ENCODE measurements around the gene KLHL30.
"Not testable (repeated sequence)": the region's sequence is repeated elsewhere in the genome, so short reads cannot be mapped to it uniquely, and the experiment has no call there.

Gene KLHL30

DNA sequence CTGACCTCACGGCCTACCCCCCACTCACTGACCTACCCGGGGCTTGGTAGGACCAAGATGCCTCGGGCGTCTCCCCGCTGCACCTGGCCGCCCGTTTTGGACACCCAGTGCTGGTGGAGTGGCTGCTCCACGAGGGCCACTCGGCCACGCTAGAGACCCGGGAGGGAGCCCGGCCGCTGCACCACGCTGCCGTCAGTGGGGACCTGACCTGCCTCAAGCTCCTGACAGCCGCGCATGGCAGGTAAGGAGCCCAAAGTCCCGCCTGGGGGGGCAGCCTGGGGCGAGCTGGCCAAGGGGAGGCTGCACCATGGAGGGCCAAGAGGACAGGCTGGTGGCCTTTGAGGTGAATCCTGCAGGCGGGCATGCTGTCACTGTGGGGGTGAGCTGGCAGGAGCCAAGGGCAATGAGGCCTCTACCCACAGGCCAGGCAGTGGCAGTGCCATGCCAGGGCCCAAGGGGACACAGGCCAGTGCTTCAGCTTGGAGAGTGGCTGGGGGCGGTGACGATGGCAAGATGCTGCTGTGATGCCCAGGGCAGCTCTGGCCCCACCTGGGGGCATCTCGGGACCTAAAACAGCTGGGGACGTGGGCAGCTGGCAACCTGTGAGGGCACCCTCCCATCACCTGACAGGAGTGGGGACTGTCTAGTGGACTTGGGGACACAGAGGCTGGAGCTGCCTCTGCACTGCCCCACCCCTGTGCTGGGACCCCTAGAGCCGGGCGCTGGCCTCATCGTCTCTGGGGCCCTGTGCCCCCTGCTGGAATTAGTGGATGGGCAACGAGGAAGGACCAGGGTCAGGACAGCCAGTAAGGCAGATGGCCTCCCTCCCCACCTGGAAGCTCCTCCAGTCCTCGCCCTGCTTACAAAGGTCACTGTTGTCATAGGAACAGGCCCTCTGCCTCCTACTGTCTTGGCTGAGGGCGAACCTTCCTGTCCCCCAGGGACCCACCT lies 36.3 kb upstream of the KLHL30 start:
- DNase-seq (ENCODE audit: low spot score) = no peak

DNA sequence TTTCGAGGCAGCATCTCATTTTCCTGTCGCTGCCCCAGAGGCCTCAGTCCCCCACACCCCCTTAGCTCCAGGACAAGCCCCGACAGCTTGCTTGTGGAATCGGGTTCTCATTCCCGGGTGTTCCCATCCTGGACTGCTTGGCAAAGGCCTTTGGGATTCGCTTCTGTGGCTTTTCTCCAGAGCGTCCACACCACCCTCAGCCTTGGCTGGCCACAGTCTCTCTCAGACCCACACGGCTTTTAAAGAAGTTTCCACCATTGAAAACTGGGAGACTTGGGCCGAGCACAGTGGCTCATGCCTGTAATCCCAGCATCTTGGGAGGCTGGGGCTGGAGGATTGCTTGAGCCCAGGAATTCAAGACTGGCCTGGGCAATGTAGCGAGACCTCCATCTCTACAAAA lies 35.6 kb upstream of the KLHL30 start:
- no peak for DNase-seq (ENCODE audit: low spot score)

DNA sequence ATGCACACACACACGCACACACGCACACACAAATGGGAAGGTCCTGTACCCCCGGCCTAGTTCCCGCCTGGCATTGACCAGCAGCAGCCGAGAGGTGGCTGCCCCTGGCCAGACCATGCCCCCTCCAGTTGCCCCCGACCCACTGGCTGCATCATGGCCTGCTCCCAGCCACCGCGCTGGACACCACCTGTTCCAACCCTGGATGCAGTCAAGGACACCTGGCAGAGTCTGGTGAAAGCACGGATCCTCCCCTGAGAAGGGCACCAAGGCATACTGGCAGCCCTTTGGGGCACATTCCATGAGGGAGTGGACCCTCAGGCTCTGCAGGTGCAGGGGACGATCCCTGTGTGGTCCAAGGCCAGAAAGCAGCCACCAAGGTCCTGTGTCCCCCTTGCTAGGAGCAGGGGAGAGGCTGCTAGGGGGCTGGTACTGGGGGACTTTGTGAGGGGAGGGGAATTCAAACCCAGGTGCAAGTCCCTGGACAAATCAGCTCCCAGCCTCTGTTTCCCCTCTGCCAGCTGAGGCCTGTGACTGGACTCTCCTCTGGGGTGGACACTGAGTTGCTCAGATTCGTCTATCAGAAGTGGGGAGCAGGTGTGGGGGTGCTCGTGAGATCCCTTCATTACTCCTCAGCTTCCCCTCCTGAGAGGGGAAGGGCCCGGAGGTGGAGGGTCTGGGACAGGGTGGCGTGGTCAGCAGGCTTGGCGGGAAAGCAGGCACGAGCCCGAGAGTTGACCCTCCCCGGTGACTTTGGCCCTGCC lies 34.8 kb upstream of the KLHL30 start:
- no peak for DNase-seq (ENCODE audit: low spot score)

DNA sequence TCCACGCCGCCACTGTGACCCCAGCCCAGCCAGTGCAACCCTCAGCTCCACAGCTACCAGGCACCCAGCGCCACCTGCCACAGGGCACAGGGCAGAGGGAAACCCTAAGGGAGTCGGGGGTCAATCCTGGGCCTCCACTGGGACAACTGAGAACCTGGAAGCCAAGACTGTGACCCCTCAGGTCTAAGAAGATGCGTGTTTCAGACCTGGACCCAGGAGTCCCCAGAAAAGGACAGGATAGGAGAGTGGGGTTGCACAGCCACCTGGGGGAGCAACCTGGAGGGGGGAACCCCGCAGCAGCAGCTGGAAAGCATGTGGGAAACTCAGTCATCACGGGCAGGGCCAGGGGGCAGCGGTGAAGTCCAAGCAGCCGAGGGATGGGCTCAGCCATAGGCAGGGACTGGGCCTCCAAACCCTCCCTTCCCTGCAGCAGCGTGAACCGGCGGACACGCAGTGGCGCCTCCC lies 34.2 kb upstream of the KLHL30 start:
- no peak for DNase-seq (ENCODE audit: low spot score)

DNA sequence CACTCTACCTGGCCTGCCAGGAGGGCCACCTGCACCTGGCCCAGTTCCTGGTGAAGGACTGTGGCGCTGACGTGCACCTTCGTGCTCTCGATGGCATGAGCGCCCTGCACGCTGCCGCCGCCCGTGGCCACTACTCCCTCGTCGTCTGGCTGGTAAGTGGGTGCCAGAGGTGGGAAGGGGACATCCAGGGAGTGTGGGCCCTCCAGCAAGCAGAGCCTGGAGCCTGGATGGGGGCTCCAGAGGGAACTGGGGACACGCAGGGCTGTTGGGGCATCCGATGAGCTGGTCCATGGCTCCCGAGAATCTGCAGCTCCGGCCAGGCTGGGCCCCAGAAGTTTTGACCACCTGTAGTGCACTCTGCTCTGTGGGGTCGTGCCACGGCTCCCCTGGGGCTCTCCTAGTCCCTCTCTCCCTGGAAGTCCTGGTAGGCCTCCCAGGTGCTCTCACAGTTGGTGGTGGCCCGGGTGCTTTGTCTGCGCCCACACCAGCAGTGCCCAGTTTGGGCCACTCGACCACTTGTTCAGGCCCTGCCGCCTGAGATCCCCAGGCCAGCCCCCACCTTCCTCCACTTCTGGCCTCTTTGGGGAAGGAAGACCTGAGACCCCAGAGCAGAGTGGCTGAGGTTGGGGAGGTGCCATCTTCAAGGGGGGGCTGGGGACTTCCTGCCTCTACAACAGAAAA lies 33.6 kb upstream of the KLHL30 start:
- no peak for DNase-seq (ENCODE audit: low spot score)

DNA sequence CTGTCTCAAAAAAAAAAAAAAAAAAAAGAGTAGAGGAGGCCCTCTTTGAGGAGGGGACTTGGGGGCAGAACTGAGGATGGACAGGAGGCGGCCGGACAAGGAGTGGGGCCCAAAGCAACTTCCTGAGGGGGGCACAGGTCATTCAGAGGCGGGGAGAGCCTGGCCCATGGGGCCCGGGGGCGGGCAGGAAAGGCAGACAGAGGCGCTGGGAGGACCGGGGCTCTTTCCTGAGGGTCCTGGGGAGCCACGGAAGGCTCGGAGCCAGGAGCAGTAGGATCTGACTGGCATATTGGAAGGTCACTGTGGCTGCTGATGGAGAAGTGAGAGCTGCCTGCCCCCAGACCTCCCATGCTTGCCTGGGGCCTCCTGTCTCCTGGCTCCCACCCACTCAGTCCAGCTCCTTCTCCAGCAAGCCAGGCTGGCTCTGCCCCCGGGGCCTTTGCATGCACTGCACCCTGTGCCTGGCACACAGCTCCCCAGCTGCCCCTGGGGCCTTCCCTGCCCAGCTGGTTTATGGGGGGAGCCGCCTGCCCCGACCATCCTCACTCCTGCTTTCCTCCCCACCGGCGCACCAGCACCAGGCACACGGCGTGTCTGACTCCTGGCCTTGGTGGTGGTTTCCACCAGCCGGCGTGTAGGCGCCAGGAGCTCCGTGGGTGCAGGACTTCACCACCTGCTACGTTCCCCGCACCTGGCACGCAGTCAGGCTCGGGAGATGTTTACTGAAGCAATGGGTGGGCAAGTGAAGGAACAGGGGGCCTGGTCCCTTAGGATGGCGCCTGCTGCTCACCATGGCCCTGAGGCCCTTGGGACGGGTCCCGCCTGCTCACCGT lies 32.7 kb upstream of the KLHL30 start:
- no peak for DNase-seq (ENCODE audit: low spot score)

DNA sequence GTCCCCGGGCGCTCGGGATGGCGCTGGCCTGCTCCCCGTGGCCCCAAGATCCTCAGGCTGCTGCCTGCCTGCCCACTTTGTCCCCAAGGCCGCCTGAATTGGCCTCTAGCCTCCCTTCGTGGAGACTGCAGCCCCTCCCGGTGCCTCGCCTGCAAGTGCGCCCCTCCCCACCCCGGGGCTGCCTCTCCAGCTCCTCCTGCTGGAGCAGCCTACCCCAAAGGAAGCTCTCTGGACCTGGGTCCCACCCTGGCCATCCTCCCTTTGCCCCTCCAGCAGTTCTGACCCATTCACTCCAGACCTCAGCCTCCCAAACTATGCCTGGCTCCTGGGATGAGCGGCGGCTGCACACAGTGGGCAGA lies 32.1 kb upstream of the KLHL30 start:
- DNase-seq (ENCODE audit: low spot score) = no peak

DNA sequence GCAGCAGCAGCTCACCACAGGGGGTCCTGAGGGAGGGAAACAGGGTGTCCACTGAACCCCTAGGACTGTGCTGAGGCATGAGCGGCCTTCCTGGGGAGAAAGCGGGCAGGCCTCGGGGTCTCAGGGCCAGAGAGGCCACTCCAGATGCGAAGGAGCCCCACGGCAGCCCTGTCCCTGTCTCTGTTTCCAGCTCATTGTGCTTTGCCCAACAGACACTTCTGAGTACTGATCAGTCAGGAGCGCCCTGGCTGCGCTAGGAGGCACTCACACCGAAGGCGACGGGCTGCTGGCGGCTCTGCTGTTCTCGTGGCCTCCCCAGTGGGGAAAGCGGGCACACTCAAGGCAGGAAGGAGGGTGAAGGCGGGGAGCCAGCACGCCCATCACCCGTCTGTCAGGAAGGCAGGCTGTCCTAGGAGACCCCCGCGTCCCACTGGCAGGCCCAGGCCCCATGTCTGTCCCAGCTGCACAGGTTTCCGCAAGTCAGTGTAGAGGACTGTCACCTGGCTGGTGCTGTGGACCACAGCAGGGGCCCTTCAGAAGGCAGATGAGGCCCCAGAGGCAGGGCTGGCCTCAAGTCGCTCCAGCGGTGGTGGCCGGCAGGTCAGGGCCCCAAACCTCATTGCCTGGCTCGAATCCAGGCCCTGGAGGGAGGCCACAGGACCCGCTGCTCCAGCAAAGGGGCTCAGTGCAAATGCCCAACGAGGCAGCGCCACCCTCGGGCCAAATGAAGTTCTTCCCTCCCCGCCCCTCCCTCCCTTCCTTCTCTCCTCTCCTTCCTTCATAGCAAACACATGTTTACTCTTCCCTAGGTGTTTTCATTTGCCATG lies 31.6 kb upstream of the KLHL30 start:
- no peak for DNase-seq (ENCODE audit: low spot score)

DNA sequence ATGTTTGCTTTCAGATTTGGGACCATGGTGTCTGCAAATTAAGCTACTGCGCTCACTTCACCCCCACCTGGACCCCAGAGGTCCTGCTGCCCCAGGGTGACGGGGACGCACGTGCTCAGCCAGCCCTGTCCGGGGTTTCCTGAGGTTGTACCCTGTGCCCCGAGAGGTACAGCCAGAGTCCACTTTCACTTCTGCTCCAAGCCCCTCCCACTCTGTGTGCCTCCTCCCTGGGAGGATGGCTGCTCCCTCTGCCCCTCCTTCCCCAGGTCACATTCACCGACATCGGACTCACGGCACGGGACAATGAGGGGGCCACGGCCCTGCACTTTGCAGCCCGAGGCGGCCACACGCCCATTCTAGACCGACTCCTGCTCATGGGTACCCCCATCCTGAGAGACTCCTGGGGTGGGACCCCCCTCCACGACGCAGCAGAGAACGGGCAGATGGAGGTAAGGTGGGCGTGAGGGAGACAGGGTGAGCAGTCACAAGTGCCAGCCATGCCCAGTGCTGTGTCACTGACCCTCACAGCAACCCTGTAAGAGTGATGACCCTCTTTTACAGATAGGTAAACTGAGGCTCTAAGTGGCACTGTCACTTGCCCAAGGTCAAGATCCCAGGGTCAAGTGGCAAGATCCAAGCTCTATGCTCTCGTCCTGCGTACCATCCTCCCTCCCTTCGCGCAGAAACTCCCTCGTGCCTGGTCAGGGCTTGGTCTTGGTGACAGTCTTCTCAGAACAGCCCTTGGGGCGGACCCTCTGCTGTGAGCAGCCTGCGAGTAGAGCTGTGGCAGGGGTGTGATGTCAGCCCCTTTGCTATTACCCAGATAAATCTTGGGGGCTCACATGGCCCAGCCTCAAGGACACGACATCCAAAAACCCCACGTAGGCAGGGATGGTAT lies 30.7 kb upstream of the KLHL30 start:
- DNase-seq (ENCODE audit: low spot score) = no peak

DNA sequence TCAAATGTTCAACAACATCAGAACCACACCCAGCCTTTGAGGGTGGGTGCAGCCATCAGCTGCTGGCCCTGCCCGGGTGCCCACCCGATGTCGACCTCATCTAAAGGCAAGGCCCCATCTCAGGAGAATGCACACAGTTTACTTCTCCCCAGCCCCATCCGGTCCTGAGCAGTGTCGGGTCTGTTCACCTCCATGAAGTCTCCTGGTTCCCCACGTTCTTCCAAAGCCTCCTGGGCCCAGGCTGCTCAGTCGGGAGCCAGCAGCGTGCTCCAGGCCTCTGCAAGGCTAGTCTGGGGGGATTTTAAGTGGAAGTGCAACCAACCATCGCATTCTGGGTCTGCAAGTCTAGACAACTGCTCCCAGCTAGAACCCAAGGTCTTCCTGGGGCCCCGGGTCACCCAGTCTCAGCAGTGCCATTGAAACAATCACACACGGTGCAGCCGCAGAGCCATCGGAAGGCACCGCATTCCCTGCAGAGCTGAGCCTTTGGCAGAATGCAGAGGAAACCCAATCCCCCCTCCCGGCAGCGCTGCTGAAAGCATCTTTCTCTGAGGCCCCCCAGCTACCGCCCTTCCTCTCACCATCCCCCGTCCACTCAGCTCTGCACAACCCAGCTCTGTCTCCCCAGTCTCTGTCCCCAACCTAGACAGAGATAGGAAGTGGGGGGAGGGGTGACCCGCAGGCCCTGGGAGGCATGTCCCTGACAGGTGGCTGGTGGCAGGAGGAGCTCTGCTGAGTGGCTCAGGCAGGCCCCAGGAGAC lies 29.9 kb upstream of the KLHL30 start:
- no peak for DNase-seq (ENCODE audit: low spot score)

DNA sequence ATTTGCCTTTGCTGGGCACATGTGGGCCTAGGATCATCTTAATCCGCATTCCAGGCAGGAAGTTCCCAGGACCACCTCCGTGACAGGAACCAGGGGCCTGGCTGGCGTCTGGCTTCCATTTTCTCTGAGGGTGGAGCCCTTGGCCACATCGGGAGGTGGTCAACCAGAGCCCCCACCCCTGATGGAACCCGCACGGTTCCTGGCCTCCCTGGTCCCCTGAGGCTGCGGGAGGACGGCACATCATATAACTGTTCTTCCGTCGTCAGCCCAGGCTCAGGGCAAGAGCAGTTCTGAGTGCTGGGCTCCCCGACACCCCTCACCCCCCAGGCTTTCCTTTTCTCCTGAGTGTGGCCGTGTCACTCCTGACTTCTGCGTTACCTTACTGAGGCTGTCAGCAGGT lies 24.9 kb upstream of the KLHL30 start:
- DNase-seq (ENCODE audit: low spot score) = no peak

DNA sequence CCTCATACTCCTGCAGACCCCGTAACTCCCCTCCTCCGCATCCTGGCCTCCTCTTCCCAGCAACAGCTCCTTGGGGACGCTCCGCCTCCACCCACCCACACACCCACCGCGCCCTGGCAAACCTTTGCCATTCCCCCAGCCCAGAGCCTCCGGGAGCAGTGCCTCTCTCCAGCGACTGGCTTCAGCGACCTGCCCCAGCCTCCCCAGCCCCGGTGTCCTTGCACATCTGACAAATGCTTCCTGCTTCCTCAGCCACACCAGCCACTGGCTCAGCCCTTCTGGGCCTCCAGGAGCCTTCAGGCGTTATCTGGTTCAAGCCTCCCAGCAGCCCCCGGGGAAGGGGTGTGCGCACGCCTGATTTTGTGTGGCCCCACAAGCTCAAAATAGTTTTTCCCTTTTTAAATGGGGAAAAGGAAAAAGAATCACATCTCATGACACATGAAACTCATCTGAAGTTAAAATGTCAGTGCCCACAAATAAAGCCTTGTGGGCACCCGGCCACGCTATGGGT lies 24.1 kb upstream of the KLHL30 start:
- DNase-seq (ENCODE audit: low spot score) = no peak

DNA sequence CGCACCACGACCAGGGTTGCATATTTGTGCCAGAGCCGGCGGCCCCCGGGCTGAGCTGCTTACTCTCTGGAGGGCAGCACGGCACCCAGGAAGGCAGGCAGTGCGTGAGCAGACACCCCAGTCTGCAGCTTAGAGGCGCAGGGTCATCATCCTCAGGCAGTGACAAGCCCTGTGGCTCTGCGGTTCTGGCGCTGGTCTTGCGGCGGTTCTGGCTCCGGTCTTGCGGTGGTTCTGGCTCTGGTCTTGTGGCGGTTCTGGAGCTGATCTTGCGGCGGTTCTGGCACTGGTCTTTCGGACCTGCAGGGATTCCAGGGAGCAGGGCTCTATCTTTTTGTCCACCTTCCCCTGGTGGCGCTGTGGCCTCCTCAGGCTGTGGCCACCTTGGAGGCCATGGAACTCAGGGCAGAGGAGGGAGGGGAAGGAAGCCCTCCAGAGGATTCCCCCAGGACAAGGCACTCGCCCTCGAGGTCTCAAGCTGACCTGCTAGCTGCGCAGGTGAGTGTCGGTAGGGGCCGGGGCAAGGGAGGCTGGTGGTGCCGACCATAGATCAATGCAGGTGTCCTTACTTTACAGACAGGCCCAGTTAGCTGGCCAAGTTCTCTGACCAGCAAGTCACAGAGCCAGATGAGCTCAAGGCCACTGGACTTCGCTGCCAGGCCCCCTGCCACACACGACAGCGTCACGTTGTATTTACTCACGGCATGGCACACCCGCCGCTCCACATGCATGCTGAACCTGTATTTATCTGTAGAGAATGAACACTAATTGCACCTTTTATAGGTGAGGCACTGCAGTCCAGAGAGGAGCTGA lies 23.4 kb upstream of the KLHL30 start:
- no peak for DNase-seq (ENCODE audit: low spot score)

DNA sequence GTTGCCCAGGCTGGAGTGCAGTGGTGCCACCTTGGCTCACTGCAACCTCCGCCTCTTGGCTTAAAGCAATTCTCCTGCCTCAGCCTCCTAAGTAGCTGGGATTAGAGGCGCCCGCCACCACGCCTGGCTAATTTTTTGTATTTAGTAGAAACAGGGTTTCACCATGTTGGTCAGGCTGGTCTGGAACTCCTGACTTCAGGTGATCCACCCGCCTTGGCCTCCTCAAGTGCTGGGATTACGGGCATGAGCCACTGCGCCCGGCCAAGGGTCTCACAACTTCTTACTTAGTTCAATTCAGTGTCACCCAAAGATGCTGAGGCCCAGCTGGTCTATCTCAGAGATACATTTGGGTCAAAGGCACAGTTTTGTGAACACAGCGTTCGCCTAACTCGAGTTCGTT lies 22.8 kb upstream of the KLHL30 start:
- DNase-seq (ENCODE audit: low spot score) = not testable (repeated sequence)

DNA sequence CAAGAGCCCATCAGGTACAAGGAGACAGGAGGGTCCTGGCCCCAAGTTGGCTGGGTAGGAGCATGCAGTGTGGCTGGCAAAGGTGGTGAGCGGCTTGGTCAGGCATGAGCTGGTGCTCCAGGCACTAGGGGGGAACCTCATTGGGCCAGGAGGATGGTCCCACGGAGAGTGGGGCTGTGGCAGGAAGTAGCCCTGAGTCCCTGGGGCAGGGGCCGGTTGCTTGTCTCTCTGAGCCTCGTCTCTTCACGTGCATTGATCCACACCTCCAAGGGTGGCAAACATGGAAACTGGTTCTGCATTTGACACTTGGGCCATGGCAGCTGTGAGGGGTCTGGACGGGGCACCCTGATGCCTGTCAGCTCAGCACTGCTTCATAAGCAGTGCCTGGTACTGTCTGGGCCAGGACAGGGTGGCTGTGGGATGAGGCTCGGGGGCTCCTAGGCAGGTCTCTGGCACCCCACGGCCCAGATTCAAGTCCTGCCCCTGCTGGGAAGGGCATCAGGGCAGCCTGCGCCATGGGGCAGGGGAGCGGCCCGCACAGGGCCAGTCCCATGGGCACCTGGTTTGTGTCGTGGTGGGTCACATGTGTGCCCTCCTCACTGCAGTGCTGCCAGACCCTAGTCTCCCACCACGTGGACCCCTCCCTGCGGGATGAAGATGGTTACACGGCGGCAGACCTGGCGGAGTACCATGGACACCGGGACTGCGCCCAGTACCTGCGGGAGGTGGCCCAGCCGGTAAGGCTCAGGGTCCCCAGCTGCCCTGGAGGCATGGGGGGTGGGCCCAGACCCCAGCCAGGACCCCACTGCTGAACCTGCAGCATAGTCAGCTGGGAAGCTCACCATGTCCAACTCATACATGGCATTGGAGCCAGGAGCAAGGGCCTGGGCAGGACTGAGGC lies 21.9 kb upstream of the KLHL30 start:
- DNase-seq (ENCODE audit: low spot score) = no peak

DNA sequence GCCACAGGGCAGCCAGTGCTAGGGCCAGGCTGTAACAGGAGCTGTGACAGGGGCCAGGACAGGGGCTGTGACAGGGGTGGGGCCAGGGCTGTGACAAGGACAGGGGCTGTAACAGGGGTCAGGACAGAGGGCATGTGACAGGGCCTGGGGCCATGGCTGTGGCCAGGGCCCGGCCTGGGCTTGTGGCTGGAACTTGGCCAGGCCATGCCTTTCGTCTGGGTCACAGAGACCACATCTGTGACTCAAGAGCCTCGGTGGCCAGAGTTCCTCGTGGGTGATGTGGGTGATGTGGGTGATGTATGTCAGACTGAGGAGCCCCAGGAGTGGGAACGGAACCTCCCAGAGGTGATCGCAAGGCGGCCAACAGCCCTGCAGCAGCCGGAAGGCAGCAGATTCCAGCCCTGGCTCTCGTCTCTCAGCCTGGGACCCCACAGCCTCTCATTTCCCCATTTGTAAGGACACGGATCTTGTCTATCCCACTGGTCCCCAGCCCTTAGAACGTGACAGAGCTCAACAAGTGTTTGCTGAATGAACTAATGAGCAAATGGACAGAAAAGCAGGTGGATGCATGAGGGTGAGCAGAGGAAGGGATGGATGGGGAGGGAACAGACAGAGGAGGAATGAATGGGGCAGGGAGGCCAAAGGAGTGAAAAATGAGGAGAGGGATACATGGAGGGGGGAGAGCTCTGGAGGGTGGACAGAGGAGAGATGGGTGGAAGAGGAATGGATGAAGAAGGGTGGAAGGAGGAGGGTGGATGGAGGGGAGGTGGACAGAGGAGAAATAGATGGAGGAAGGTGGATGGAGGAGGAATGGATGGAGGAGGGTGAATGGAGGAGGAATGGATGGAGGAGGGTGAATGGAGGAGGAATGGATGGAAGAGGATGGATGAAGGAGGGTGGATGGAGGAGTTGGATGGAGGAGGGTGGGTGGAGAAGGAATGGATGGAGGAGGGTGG lies 21.0 kb upstream of the KLHL30 start:
- DNase-seq (ENCODE audit: low spot score) = no peak
